Measurements from ENCODE around the gene MGAT4A.
"Not testable (repeated sequence)": the region's sequence is repeated elsewhere in the genome, so short reads cannot be mapped to it uniquely, and the experiment has no call there.

Gene MGAT4A

DNA sequence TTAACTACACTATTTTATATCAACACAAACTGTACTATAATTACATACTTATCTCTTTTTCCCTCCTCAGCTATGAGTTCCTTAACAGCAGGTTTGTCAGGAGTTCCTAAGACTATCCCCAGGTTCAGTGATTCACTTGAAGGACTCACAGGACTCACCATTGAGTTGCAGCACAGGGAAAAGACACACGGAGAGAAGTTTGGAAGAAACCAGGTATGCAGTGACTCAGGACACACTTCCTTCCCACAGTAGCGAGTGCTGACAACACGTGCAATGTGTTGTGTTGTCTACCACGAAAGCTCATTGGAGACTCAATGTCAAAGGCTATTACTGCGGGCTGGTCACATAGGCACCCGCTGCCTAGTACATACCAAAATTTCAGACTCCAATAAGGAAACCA lies 32.0 kb downstream of the MGAT4A start:
- no peak for DNase-seq

DNA sequence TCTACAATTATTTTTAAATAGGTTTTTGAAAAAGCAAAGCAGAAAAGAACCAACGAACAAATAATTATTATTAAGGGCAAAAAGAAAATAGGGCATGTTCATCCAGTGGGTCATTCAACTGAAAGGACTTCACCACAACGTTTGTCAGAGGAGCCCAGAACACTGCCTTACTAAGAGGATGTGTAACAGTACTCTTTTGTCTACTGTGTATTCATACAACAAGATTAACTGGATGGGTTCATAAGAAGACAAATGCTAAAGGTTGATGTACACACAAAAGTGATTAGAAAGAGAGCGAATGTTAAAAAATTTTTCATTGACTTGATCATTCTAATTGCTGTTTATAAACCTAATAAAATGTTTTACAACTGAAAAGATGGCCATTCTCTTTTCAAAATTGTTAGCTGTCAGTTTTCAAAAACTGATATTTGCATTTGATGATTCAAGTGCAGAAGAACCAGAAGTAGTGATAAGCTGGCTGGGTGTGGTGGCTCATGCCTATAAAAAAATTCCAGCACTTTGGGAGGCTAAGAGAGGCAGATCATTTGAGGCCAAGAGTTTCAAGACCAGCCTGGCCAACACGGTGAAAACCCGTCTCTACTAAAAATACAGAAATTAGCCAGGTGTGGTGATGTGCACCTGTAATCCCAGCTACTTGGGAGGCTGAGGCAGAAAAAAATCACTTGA lies 33.1 kb downstream of the MGAT4A start:
- DNase-seq, result no peak

DNA sequence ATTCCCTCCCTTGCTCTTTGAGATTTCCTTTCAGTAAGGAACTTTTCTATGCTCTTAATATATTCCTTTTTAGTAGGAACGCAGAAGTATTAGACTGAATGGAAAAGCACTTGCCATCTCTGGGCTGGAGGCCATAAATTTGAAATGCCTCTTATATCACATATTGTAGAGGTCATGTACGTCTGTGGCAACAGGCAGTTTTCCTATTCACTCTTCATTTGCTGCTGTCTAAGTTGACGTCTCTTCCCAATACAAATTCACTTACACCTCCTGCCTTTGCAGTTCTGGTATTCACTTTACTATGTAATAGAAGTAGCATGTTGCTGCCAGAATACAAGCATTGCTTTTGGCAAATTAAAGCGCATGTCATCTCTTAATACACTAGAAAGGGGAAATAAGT lies 34.7 kb downstream of the MGAT4A start:
- DNase-seq, result no peak

DNA sequence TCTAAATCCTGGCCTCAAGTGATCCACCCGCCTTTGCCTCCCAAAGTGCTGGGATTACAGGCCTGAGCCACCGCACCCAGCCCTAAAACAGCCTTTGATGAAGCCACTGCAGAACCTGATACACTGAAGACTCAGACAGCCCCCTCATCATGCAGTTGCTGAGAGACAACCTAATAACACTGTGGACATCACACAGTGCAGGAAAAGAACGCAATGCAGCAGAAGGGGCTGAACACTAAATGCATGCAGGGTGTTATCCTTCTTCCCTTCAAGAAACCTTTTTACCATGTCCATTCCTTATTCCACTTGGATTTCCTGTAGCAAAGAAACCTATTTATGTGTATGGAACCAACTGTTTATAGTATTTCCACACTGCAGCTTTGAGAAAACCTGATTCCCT lies 35.7 kb downstream of the MGAT4A start:
- no peak for DNase-seq

DNA sequence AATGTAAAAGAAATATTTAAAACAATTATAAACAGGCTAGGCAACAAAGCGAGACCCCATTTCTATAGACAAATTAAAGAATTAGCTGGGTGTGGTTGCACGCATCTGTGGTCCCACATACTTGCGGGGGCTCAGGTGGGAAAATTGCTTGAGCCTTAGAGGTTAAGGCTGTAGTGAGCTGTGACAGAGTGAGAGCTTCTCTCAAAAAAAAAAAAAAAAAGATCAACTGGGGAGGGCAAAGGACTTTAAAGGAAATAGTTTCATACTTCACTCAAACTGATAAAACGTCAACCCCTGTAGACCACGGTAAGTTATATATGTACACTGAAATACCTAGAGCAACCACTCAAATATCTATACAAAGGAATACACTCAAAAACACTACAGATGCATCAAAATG lies 37.5 kb downstream of the MGAT4A start:
- DNase-seq, result no peak

DNA sequence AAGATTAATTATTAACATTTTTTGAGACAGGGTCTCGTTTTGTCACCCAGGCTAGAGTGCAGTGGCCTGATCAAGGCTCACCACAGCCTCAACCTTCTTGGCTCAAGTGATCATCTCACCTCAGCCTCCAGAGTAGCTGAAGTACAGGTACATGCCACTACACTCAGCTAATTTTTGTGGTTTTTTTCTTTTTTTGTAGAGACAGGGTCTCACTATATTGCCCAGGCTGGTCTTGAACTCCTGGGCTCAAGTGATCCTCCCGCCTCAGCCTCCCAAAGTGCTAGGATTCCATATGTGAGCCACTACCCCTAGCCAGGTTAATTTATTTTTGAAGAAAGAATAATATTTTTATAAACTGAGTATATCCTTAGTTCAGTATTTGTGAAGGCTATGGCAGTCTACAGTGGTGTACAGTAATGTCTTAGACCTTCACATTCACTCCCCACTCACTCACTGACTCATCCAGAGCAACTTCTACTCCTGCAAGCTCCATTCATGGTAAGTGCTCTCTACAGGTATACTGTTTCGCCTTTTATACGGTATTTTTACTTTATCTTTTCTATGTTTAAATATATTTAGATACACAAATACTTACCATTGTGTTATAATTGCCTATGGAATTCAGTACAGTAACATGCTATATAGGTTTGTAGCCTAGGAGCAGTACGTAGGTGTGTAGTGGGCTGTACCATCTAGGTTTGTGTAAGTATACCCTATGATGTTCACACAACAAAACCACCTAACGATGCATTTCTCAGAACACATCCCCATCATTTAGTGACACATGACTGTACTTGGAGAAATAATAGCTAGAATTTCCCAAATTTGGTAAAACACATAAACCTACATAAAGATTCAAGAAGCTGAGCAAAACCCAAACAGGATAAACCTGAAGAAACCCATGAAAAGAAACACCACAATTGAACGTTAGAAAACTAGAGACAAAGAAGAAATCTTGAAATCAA lies 38.6 kb downstream of the MGAT4A start:
- DNase-seq, result no peak

DNA sequence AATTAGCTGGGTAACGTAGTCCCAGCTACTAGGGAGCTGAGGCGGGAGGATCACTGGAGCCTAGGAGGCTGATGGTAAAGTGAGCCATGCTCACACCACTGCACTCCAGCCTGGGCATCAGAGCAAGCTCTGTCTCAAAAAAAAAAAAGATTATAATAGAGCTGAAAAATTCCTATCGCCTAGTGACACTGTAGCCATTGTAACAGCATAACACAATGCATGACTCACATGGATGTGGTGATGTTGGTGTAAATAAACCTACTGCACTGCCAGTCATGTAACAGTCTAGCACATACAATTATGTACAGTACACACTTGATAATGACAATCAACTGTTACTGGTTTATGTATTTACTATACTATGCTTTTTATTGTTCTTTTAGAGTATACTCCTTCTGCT lies 39.6 kb downstream of the MGAT4A start:
- no peak for DNase-seq

DNA sequence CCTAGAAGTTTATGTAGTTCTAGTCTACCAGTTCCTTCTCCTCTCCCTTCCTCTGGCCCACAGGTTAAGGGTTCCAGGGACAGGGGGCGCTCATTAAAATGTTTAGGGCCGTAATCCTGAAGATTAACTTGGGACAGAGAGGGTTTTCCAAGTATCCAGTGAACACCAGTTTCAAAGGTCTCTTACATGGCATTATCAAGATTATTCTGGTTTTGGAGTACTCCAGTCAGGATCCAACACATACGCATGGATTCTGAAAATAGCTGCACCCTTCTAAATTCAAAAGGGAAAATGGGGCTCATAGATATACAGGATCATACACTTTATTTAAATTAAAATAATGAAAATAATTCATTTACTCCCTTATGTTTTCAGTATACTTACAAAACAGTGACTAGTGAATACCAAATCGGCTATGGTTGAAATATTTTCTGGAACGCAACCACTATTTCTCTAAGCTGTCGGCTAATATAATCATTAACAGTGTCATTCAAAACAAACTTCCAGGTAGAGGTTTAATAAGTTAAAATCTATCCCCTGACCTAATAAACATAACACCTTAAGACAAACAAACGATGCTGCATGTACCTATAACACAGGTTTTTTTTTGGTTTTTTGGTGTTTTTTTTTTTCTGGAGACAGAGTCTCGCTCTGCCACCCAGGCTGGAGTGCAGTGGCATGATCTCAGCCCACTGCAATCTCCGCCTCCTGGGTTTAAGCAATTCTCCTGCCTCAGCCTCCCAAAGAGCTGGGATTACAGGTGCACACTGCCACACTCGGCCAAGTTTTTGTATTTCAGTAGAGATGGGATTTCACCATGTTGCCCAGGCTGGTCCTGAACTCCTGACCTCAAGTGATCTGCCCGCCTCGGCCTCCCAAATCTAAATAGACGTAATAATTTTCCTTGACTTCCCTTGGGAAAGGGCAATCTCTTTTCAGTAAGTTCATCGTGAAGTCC lies 44.7 kb downstream of the MGAT4A start:
- DNase-seq, result no peak

DNA sequence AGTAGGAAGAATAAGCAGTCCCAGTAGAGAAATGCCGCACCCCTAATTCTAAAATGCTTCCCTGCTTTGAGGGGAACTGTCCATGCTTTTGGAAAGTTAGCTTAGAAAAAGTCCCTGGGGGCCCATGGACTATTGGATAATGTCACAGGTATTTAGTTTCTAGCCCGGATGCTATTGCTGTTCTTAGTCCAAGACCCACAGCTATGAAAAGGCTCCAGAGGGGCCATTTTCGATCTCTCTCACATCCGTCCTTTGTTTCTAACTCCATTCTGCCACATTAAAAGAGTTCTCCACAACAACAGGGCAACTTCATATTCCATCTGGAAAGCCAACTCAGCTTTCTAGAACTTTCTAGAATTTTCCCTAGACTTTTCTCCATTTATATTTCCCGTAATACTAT lies 47.2 kb downstream of the MGAT4A start:
- DNase-seq, result no peak

DNA sequence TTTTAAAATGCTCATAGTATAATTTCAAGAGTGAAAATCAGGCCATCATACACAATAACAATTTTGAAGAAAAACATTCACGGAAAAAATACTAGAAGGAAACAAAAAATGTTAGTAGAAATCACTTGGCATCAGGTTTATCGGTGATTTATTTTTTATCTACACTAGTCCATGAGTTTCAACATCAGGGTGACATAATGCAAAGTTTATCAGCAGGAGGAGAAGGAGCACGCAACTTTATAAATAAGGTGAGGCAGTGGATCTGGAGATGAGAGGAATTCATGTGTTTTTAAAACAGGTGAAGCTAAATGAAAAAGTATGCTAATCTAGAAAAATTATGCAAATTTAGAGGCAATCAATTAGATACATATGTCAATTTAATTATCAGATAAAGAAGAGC lies 54.2 kb downstream of the MGAT4A start:
- no peak for DNase-seq

DNA sequence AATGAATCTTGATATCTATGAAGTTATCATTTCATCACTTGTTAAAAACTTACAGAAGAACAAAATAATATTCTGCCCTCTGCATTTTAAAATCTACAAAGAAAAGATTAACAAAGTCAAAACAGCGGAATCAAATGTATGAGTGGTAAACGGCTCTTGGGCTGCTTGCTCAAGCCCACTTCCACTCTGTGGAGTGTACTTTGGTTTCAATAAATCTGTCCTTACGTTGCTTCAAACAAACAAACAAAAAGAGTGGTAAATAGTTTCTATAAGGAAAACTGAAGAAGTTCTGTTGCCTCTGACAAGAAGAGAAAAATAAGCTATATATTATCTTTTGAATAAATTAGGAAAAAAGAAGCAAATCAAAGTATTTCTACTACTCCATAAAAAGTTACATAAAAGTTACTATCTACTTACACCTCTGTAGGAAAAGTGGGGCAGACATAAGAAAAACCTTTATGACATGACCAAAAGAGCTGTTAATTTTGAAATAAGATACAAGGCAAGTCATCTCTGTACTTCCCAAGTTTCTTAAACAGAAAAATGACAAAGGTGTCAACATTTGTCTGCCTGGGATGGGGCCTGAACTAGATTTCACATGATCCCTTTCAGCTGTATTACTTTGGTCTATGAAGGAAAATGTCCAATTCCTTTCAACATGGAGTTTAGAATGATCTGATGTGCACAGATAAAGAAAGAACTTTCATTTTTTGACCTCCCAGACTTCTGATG lies 56.5 kb downstream of the MGAT4A start:
- no peak for DNase-seq

DNA sequence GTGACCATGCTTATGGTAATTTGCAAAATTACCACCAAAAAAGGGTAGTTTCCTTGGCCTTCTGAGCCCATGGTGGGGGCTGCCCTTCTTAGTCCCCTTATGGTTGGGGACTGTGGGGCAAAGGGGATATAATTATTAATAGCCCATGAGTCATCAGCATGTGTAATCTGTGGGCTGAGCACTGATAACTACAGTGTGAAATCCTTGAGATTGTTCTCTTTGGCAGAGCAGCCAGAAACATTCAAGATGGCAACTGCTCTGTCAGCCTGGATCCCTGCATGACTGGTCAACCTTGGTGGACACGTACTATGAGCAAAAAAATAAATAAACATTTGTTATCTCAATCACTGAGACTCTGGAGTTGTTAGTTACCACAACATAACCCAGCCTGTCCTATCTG lies 61.3 kb downstream of the MGAT4A start:
- DNase-seq, result no peak

DNA sequence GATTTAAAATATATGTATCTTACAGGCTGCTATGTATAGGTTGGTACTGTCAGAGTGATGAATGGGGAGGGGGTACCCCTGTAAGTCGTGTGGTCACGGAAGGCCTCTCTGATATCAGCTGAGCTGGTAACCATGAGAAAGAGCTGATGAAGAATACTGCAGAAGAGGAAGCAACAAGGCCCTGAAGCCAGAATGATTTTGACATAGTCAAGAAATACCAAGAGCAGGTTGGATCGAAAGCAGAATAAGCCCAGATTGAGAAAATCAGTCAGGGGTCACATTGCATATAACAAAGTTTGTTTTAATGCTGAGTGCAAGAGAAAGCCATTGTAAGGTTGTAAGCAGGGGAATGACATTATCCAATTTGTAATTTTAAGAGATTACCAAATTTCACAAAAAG lies 65.3 kb downstream of the MGAT4A start:
- DNase-seq, result no peak

DNA sequence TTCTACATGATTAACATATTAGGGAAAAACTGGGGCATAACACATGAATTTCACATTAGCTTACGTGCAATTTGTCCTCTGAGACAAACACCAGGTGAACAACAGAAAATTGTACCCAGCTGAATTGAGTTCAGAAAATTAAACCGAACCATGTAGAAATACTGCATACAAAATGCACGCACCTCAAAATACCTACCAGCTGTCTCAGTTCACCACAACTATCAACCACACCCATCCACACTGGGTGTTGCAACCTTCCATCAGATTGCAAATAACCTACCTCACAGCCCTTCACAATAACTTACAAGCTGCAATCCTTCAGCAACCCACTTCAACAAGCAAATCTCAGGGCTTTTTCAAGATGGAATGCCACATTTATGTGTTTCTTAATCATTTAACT lies 66.6 kb downstream of the MGAT4A start:
- peak; percentile 38 for DNase-seq

DNA sequence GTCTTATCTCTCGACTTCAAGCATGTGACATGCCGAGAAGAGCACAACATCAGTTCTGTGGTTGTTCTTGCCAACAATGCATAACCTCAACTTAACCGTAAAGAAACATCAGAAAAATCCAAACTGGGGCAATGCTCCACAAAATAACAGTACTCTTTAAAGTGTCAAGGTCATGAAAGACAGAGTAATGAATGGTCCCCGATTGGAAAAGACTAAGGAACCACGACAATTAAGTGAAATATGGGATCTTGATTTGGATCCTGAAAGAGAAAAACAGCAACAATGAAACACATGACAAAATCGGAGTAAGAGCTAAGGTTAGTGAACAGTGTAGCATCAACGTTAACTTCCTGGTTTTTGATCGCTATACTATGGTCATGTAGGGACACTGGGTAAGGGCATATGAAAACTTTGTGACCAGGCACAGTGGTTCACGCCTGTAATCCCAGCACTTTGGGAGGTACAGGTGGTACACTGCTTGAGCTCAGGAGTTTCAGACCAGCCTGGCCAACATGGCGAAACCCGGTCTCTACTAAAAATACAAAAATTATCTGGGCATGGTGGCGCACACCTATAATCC lies 67.3 kb downstream of the MGAT4A start:
- no peak for DNase-seq

DNA sequence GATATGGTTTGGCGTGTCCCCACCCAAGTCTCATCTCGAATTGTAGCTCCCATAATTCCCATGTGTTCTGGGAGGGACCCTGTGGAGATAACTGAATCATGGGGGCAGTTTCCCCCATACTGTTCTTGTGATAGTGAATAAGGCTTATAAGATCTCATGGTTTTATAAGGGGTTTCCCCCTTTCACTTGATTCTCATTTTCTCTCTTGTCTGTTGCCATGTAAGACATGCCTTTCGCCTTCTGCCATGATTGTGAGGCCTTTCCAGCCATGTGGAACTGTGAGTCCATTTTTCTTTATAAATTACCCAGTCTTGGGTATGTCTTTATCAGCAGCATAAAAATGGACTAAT lies 71.5 kb downstream of the MGAT4A start:
- not testable (repeated sequence) for DNase-seq

DNA sequence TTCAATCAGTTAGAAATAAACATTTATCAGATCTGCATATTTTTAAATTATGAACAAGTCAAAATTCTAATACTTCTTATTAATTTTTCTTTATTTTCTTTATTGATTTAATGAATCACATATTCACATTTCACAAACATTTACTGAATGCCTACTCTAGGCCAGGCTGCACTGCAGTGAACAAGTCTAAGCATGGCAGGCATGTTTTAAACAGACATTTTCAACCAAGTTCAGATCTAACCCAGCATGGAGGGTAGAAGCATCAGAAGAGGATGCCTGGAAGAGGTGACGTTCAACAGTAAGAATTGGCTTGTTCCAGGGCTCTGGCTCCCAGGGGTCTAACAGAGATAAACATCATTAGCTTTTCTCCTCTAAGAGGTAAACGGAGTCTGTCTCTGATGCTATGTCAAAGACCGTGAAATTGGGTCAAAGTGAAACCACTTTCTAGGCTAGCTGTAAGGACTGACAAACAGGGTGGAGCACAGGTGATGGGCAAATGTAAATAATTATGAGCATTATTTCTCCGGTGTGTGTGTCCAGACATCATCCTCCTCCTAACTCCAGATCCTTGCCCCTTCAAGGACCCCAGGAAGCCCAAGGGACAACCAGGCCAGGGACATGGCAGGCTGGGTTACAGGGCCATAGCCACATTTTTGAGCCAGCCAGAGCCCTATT lies 72.0 kb downstream of the MGAT4A start:
- no peak for DNase-seq

DNA sequence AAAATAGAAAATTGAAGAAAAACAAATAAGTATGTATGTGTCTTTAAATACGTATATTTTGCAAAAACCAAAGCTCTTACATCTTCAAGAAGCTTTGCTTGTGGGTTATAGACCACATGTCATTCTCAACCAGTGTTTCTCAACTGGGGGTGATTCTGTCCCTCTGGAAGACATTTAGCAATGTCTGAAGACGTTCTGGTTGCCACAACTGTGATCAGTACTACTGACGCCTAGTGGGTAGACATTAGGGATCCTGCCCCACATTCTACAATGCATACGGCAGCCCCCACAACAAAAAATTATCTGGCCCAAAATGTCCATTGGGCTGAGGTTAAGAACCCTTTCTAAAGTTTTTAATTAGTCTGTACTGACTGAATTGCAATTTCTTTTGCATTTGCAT lies 74.1 kb downstream of the MGAT4A start:
- DNase-seq, result no peak

DNA sequence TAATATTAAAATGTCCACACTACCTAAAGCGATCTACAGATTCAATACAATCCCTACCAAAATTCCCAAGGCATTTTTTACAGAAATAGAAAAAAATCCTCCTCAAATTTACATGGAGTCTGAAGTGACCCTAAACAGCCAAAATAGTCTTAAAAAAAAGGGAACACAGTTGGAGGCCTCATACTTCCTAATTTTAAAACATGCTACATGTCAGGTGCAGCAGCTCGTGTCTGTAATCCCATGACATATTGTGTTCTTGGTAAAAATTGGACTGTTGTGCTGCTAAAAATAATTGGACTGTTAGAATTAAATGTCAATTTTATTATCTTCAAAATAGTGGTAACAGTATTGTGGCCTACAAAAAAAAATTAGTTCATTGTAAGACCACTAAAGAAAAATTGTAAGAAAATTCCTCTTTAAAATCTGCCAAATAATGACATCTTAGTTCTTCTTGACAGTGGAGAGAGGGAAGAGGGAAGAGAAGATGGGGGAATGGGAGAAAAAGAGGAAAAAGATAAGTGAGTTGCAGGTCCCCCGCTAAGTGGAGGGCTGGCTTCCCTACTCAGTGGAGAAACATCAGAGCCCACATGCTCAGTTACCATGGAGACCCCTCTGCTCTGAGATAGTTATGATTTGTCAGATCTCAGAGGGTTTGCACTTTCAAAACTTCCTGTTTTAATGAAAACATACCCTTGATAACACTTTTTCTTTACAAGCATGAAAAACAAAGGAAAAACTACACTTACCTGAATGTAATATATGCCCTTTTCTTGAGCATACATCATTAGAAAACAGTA lies 76.0 kb downstream of the MGAT4A start:
- peak; percentile 20 for DNase-seq

DNA sequence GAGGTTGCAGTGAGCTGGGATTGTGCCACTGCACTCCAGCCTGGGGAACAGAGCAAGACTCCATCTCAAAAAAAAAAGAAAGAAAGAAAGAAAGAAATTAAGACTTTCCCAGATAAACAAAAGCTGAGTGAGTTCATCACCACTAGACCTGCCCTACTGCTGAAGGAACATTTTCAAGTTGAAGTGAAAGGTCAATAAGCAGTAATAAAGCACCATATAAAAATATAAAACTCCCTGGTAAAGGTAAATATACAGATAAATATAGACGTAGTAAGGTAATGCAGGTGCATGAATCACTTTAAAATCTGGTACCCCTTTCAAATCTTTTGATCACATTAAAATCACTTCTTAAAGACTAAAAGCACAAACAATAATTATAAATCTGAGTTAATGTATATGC lies 79.9 kb downstream of the MGAT4A start:
- no peak for DNase-seq

DNA sequence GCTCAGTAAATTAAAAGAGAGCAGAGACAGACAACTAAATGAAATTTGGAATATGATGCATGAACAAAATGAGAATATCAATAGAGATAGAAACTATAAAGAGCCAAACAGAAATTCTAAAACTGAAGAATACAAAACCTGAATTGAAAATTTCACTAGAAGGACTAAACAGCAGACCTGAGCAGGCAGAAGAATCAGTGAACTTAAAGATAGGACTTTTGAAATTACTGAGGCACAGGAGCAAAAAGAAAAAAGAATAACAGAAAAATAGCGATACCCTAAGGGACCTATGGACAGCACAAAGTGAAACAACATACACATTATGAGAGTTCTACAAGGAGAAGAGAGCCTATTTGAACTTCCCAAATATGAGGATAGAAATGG lies 80.9 kb downstream of the MGAT4A start:
- no peak for DNase-seq

Measured in stimulated activated CD4-positive, alpha-beta T cell treated with anti-CD3 and anti-CD28 coated beads, Interleukin-4, amount 100 ng/mL, for 1 hour (primary cell).